ENCODE results near the gene HNRNPA1. TPM values are rescaled to one million over a fixed set of nuclear protein-coding genes. Genes with fewer than 3 reads are reported as not detected.
A peak's percentile ranks its signal among the peaks of the same experiment; 100 is the strongest.

Gene HNRNPA1
- total RNA-seq, 2 donors from 2014 or later = 246 to 247 TPM

DNA sequence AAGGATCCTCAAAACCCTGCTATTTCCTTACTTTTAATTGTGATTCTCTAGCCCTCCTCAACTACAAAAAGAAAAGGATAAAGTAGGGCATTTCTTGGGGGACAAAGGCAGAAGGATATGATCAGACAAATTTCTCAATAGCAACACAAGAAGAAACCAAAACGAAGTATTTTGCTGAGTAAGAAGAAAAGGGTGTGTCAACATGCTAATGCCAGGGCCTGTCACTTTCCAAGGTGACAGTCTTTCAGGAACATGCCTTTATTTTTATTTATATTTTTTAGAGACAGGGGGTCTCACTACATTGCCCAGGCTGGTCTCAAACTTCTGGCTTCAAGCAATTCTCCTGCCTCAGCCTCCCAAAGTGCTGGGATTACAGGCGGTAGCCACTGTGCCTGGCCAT is 40.4 kb upstream of the HNRNPA1 start:
- TF ChIP-seq CTCF (IDR thresholded peaks at IDR 0.05) (no peak), POLR2A (IDR thresholded peaks at IDR 0.05) (no peak)
- H3K4me3 ChIP-seq = no peak overlapping the region
- WGBS, 2 donors = 66 to 74% methylated on average over 2 of the region's 2 CpGs
- H3K27ac ChIP-seq = no peak overlapping the region
- H3K9me3 ChIP-seq = no peaks in the 10 kb centered on the region
- DNase-seq = no peak
- ATAC-seq = no peak
- H3K4me1 ChIP-seq = no peaks in the 10 kb centered on the region
- H3K36me3 ChIP-seq (replicated peaks in 1 of 2; ENCODE audit: insufficient read depth in 1 of 2, low read depth in 2 of 2) = peaks cover 3 to 15% of the 10 kb centered on the region in 2 donors
- H3K27me3 ChIP-seq = no peaks in the 10 kb centered on the region
- intact Hi-C loops (cut with DNase I) = no loop called here

GRCh38 chr12:54240971-54241588 is 39.4 kb upstream of the HNRNPA1 start:
- Histone ChIP-seq H3K4me3 (no peak overlapping the region), H3K27me3 (no peaks in the 10 kb centered on the region), H3K36me3 (replicated peaks in 1 of 2; ENCODE audit: insufficient read depth in 1 of 2, low read depth in 2 of 2) (peaks cover 3 to 18% of the 10 kb centered on the region in 2 donors), H3K9me3 (no peaks in the 10 kb centered on the region), H3K4me1 (no peaks in the 10 kb centered on the region), H3K27ac (no peak overlapping the region)
- ATAC-seq = no peak
- 89 to 91% methylated on average over 2 of the region's 2 CpGs for WGBS, 2 donors
- no peak for TF ChIP-seq CTCF (IDR thresholded peaks at IDR 0.05)
- TF ChIP-seq POLR2A (IDR thresholded peaks at IDR 0.05) = no peak
- DNase-seq = no peak
- intact Hi-C loops (cut with DNase I) = no loop called here

- no peak for ATAC-seq
- Histone ChIP-seq H3K4me3 (no peak overlapping the region), H3K4me1 (no peaks in the 10 kb centered on the region), H3K9me3 (no peaks in the 10 kb centered on the region), H3K36me3 (replicated peaks in 1 of 2; ENCODE audit: insufficient read depth in 1 of 2, low read depth in 2 of 2) (peaks cover 0 to 16% of the 10 kb centered on the region in 2 donors), H3K27ac (no peak overlapping the region), H3K27me3 (no peaks in the 10 kb centered on the region)
- WGBS, 2 donors = 85 to 88% methylated on average over 6 of the region's 6 CpGs
- no peak for DNase-seq
- TF ChIP-seq POLR2A (IDR thresholded peaks at IDR 0.05) = no peak
- intact Hi-C loops (cut with DNase I) = no loop called here
Measured at GRCh38 chr12:54246011-54246641, 34.4 kb upstream of the HNRNPA1 start.

- ATAC-seq (no peak), DNase-seq (no peak)
- intact Hi-C loops (cut with DNase I) = no loop called here
- Histone ChIP-seq H3K4me1 (no peaks in the 10 kb centered on the region), H3K9me3 (no peaks in the 10 kb centered on the region), H3K36me3 (replicated peaks in 1 of 2; ENCODE audit: insufficient read depth in 1 of 2, low read depth in 2 of 2) (peaks cover 0 to 5% of the 10 kb centered on the region in 2 donors), H3K27ac (no peak overlapping the region), H3K27me3 (no peaks in the 10 kb centered on the region), H3K4me3 (no peak overlapping the region)
- TF ChIP-seq CTCF (IDR thresholded peaks at IDR 0.05) (no peak), POLR2A (IDR thresholded peaks at IDR 0.05) (no peak)
- WGBS, 2 donors = 93 to 99% methylated on average over 5 of the region's 5 CpGs
Measured at GRCh38 chr12:54249489-54249888, 31.0 kb upstream of the HNRNPA1 start.

GRCh38 chr12:54251667-54252284 is 28.8 kb upstream of the HNRNPA1 start:
- H3K36me3 ChIP-seq (replicated peaks in 1 of 2; ENCODE audit: insufficient read depth in 1 of 2, low read depth in 2 of 2) = peaks cover 0 to 6% of the 10 kb centered on the region in 2 donors

More at GRCh38 chr12:54251667-54252284, 28.8 kb upstream of the HNRNPA1 start:
- TF ChIP-seq CTCF (IDR thresholded peaks at IDR 0.05) (peak; percentile 32 to 71 (median 65)), POLR2A (IDR thresholded peaks at IDR 0.05) (no peak)
- H3K9me3 ChIP-seq = no peaks in the 10 kb centered on the region
- no peak overlapping the region for H3K27ac ChIP-seq
- H3K4me3 ChIP-seq = no peak overlapping the region
- no peak for DNase-seq
- intact Hi-C loops (cut with DNase I) = loop anchor here (10.0 kb wide), 1 partner anchor 113 kb away; the partner anchor contains the start of gene GPR84
- WGBS, 2 donors = 87 to 96% methylated on average over 1 of the region's 1 CpG
- peak; percentile 42 for ATAC-seq
- no peaks in the 10 kb centered on the region for H3K27me3 ChIP-seq
- H3K4me1 ChIP-seq = no peaks in the 10 kb centered on the region
